Fibroblast of lung (primary cell): ENCODE measurements around the gene KLHL18. TPM values are rescaled to one million over a fixed set of nuclear protein-coding genes. Genes with fewer than 3 reads are reported as not detected.
"Not testable (repeated sequence)": the region's sequence is repeated elsewhere in the genome, so short reads cannot be mapped to it uniquely, and the experiment has no call there.

Experiments used
- DNase-seq, 2 donors: peaks; one replicate each; pipeline versions ENCODE4 v3.0.0 to v3.0.0-alpha.2; 2010; ENCODE audit warnings: low read depth in 2 of 2
- H2AFZ ChIP-seq: 2 replicates; pipeline ENCODE4 v1.5.1; 2012; ENCODE audit warnings: low read length, control low read depth, inconsistent platforms
- H3K27ac ChIP-seq: 2 replicates; pipeline ENCODE4 v1.5.1; 2011; ENCODE audit warnings: low read length, control low read depth; ENCODE audit not compliant: insufficient read depth
- H3K27me3 ChIP-seq: 2 replicates; pipeline ENCODE4 v1.5.1; 2011; ENCODE audit warnings: mild to moderate bottlenecking, low read length; ENCODE audit not compliant: control insufficient read depth, insufficient read depth
- H3K36me3 ChIP-seq: 2 replicates; pipeline ENCODE4 v1.5.1; 2011; ENCODE audit warnings: low read length; ENCODE audit not compliant: control insufficient read depth, insufficient read depth
- H3K4me1 ChIP-seq: 2 replicates; pipeline ENCODE4 v1.5.1; 2011; ENCODE audit warnings: low read length; ENCODE audit not compliant: control insufficient read depth, insufficient read depth; ENCODE audit errors: extremely low read depth
- H3K4me2 ChIP-seq: 2 replicates; pipeline ENCODE4 v1.5.1; 2011; ENCODE audit warnings: low read length, control low read depth; ENCODE audit not compliant: insufficient read depth; ENCODE audit errors: extremely low read depth
- H3K4me3 ChIP-seq, 4 experiments: fragments of 200-600 bp in 1 of 4; sonication (generic) in 1 of 4; replicated peaks in 1 of 4; 2 replicates each; pipeline ENCODE4 v1.5.1; 2011 to 2016; ENCODE audit warnings: low read length in 4 of 4, low read depth in 3 of 4, mild to moderate bottlenecking in 3 of 4, control low read depth in 2 of 4, inconsistent platforms in 1 of 4, mixed read lengths in 1 of 4; ENCODE audit not compliant: insufficient read depth in 1 of 4; ENCODE audit errors: control extremely low read depth in 1 of 4
- H3K79me2 ChIP-seq: 2 replicates; pipeline ENCODE4 v1.5.1; 2012; ENCODE audit warnings: mild to moderate bottlenecking, low read length, inconsistent platforms; ENCODE audit not compliant: control insufficient read depth, insufficient read depth
- H3K9ac ChIP-seq: 2 replicates; pipeline ENCODE4 v1.5.1; 2011; ENCODE audit warnings: mild to moderate bottlenecking, low read length, control low read depth; ENCODE audit not compliant: insufficient read depth
- H3K9me3 ChIP-seq: 2 replicates; pipeline ENCODE4 v1.5.1; 2012; ENCODE audit warnings: low read depth, low read length; ENCODE audit not compliant: control insufficient read depth, insufficient read depth
- H4K20me1 ChIP-seq: 2 replicates; pipeline ENCODE4 v1.5.1; 2011; ENCODE audit warnings: low read length; ENCODE audit not compliant: control insufficient read depth, insufficient read depth; ENCODE audit errors: extremely low read depth
- CTCF ChIP-seq, 2 donors: IDR thresholded peaks in 1 of 2; conservative IDR thresholded peaks in 1 of 2; 1 replicate in 1 of 2; 2 replicates in 1 of 2; pipeline ENCODE4 v1.5.1; 2011 to 2012; ENCODE audit warnings: low read length in 2 of 2, control low read depth in 1 of 2, inconsistent platforms in 1 of 2, low read depth in 1 of 2, mild to moderate bottlenecking in 1 of 2
- EZH2 ChIP-seq: IDR thresholded peaks from 2 replicates; pipeline ENCODE4 v1.5.1; 2012; ENCODE audit warnings: low read length, control low read depth, mild to moderate bottlenecking; ENCODE audit errors: missing control alignments
- polyA plus RNA-seq, 2 donors: library from polyadenylated mRNA; depleted of rRNA in 1 of 2; stranded (reverse) in 1 of 2; unstranded in 1 of 2; fragments of >200 nt; gene quantifications; 2 replicates each; pipeline ENCODE4 v1.2.1, GENCODE V29; 2011 to 2012; ENCODE audit warnings: missing spikeins in 1 of 2
- total RNA-seq: library from RNA; depleted of rRNA; stranded (reverse); fragments of >200 nt; gene quantifications from 2 replicates; pipeline ENCODE4 v1.2.1, GENCODE V29; 2014

Gene KLHL18
- total and polyA plus RNA-seq, 2 donors (not counting 1 experiment from before 2014, with no cell fraction given) = 20.1 to 27.8 TPM

DNA sequence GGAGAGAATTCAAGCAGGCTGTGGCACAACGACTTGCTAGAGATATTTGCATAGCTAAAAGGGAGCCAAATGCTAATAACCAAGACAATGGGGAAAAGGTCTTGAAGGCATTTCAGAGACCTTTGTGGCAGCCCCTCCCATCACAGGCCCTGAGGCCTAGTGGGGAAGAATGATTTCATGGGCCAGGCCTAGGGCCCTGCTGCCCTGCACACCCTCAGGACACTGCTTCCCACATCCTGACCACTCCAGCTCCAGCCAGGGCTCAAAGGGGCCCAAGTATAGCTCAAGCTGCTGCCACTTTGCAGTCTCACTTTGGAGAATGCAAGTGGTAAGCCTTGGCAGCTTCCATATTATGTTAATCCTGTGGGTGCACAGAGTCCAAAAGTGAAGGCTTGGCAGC is 76.6 kb downstream of the KLHL18 start:
- no peak for TF ChIP-seq EZH2
- TF ChIP-seq CTCF (conservative IDR thresholded peaks at IDR 0.05 in 1 of 2, IDR thresholded peaks at IDR 0.05 in 1 of 2; ENCODE audit: low read depth in 1 of 2, low read length in 2 of 2) = no peak
- Histone ChIP-seq H3K9ac (no peak overlapping the region), H3K27me3 (no peaks in the 10 kb centered on the region), H3K9me3 (no peaks in the 10 kb centered on the region), H4K20me1 (no peaks in the 10 kb centered on the region), H3K27ac (no peak overlapping the region), H3K4me1 (no peaks in the 10 kb centered on the region), H2AFZ (no peak overlapping the region), H3K4me3 (no peak overlapping the region), H3K79me2 (no peaks in the 10 kb centered on the region), H3K36me3 (no peaks in the 10 kb centered on the region), H3K4me2 (no peak overlapping the region)
- DNase-seq = no peak

DNA sequence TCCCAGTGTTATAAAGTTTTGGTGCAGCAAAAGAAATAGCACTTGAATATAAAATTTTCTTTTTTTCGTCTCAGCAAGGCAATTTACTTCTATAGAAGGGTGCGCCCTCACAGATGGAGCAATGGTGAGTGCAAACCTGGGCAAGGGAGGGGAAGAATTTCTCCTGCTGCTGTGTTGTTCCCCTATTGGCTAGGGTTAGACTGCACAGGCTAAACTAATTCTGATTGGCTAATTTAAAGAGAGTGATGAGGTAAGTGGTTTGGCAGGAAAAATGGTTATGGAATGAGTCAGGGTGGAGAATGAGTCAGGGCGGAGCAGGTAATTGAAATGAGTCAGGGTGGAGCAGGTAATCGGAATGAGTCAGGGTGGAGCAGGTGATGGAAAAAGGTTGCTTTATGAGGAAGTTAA is 77.4 kb downstream of the KLHL18 start:
- not testable (repeated sequence) for H3K27me3 ChIP-seq, H3K9me3 ChIP-seq, H3K4me1 ChIP-seq, H3K4me3 ChIP-seq, H3K36me3 ChIP-seq, H3K9ac ChIP-seq, H4K20me1 ChIP-seq, H3K27ac ChIP-seq, H3K79me2 ChIP-seq, DNase-seq, H3K4me2 ChIP-seq, H2AFZ ChIP-seq

DNA sequence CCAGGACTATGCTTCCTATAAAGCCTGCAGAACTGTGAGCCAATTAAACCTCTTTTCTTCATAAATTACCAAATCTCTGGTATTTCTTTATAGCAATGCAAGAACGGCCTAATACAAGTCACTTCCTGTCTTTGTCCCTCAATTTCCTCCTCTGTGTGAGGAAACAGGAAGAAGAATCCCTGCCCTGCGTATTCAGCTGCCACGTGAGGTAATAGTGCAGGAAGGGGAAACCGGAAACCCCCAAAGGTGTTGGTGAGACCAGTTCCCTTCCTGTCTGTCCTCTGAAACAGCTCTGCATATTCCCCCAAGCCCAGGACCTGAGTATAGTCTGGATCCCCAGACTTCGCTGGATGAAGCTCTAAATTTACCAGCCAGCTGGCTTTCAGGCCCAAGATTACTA is 80.0 kb downstream of the KLHL18 start:
- TF ChIP-seq CTCF (conservative IDR thresholded peaks at IDR 0.05 in 1 of 2, IDR thresholded peaks at IDR 0.05 in 1 of 2; ENCODE audit: low read depth in 1 of 2, low read length in 2 of 2) (no peak), EZH2 (no peak)
- no peaks in the 10 kb centered on the region for H3K27me3 ChIP-seq
- H3K9ac ChIP-seq = no peak overlapping the region
- H2AFZ ChIP-seq = no peak overlapping the region
- no peak overlapping the region for H3K4me3 ChIP-seq
- no peaks in the 10 kb centered on the region for H3K79me2 ChIP-seq
- no peaks in the 10 kb centered on the region for H4K20me1 ChIP-seq
- no peak for DNase-seq
- H3K27ac ChIP-seq = no peak overlapping the region
- H3K4me1 ChIP-seq = peaks cover 3% of the 10 kb centered on the region
- H3K36me3 ChIP-seq = no peaks in the 10 kb centered on the region
- H3K4me2 ChIP-seq = no peak overlapping the region
- H3K9me3 ChIP-seq = no peaks in the 10 kb centered on the region
